ENCODE data around the gene RAPGEF3.

DNA sequence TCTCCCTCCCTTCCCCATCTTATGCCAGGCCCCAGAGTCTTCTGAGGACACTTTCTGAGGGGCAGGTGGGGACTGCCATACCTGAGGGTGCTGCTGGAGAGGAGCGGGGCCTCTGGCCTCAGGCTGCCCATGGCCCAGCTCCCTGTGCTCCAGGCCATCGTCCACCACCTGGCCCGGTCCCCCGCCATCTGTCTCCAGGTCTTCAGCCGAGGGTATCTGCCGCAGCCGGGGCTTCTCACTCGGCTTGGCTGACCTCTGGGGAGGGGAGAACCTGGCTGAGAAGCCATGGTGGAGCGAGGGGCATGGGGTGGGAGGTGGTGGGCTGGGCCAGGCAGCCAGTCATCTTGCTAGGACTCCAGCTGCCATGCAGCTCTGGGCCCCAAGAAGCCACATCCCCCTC lies 36.0 kb upstream of the RAPGEF3 start:
- TF ChIP-seq CTCF (IDR thresholded peaks at IDR 0.05; ENCODE audit: poor library complexity) = no peak
- TF ChIP-seq EZH2 (IDR thresholded peaks at IDR 0.05; ENCODE audit: borderline replicate concordance) = no peak
